Stimulated activated CD8-positive, alpha-beta memory T cell treated with anti-CD3 and anti-CD28 coated beads, Interleukin-15, amount 100 ng/mL, for 4 hours (primary cell): Measurements from ENCODE around the gene IL1RAPL2.
"Not testable (repeated sequence)": the region's sequence is repeated elsewhere in the genome, so short reads cannot be mapped to it uniquely, and the experiment has no call there.

ENCODE experiments used
- DNase-seq, 2 donors: peaks; one replicate each; pipeline ENCODE4 v3.0.0-alpha.2; 2020; ENCODE audit warnings: low read depth in 2 of 2

The IL1RAPL2 gene

DNA sequence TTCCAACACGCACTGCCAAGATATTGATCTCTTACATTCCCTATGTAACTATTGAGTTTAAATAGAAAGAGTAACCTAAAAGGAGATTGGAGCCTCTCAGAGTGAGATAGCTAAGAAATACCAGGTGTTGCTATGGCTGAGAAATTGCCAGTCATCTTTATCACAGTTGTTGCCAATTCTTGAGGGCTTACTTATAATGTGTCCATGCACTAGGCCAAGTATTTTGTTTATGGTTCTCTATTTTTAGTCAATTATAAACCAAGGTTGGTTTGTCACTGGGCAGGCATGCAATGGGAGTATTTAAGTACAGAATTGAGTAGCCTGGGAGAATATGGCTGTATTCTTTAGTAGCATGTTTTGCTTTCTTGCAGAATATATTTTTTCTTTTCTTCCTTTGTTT is 452.9 kb downstream of the IL1RAPL2 start:
- DNase-seq: no peak

DNA sequence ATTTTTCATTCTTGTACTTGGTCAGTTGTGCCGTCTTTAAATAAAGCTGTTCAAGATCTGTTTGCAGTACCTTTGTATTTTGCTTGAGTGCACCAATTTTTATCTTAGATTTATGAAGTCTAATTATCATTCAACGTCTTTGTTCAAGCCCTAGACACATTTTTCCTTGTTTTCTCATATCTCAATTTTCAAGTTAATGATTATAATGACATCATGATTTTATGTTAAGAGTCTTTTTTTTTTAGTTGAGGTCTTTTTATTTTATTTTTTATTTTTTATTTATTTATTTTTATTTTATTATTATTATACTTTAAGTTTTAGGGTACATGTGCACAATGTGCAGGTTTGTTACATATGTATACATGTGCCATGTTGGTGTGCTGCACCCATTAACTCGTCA is 463.0 kb downstream of the IL1RAPL2 start:
- not testable (repeated sequence) for DNase-seq

DNA sequence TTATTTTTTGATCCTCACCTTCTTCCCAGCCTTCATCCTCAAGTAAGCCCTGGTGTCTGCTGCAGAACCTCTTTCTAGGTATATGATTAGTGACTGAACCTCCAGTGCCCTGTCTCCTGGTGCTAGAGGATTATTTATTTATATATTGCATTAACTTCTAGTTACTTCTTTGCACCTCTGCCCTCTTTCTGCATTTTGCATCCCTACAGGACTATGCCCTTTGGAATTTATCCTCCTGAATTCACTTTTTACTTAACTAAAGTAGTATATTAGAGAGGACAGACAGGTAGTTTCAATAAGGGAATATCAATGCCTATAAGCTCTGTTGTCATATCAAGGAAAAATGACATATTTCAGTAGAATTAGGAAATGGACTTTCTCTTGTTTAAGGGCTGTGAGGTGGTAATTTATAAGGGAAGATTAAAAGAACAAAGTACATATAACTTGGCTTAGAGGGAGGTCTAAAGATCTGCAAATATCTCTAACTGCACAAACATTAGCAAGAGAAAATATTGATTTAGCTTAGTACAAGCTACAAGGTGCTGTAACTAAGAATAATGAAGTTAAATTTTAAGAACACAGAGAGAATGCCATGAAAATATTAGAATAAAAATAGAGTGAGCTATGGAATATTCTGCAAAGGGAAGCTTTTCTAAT is 472.8 kb downstream of the IL1RAPL2 start:
- no peak for DNase-seq

DNA sequence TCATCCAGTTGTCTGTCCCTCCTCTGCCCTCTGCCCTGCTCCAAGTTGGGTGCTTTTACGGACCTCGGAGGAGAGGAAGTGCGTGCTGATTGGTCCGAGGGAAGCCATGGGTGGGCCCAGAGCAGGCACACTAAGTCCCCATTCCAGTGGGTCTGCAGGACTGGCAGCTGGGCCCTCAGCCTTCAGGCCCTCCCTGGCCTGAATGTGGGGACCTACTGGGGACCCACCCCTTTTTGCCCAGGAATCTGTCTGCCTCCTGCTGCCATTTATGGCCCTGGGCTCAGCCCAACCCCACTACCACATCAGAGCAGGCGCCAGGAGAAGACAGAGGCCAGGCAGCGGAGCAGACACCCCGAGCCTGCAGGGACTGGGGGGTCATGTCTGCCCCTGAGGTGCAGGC is 484.9 kb downstream of the IL1RAPL2 start:
- no peak for DNase-seq

DNA sequence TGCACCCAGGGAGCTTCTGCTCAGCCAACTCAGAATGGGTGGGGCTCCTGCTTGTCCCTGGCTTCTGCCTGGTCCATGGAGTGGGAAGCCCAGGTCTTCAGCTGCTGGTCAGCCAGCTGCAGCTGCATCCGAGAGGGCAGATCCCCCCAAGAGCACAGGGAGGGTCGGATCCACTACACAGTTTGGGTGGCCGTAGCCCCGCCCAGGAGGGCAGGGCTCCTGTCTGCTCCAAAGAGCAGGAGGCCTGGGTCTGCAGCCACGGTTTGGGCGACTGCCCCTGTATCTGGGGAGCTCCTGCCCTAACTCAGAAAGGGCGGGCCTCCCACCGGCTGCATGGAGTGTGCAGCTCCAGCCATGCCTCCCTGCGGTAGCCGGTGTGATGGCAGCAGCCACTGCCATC is 485.4 kb downstream of the IL1RAPL2 start:
- DNase-seq: no peak

DNA sequence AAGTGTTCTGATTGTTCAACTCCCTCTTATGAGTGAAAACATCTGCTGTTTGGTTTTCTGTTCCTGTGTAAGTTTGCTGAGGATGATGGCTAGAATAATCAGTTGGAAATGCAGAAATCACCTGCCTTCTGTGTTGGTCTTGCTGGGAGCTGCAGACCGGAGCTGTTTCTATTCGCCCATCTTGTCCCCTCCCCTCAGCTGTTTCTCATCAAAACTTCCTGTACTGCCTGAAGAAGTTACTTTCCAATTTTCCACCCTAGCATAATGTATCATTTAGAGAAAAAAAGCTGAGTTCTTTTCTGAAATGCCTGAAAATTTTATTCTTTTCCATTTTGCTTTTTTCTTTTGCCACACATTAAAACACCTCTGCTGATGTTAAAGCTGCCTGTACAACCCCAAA is 486.9 kb downstream of the IL1RAPL2 start:
- no peak for DNase-seq

DNA sequence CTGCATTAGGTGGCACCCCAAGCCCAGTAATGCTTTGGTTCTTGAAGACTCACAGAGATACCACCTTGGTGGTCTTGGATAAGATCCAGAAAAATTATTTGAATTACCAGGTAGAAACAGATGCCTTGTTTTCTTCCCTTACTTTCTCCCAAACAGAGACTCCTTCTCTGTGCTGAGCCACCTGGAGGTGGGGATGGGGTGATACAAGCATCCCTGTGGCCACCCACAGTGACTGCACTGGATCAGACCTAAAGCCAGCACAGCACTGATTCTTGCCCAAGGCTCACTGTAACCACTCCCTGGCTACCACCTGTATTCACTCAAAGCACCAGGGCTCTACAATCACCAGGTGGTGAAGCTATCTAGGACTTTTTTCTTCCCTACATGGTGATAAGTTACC is 497.7 kb downstream of the IL1RAPL2 start:
- no peak for DNase-seq

DNA sequence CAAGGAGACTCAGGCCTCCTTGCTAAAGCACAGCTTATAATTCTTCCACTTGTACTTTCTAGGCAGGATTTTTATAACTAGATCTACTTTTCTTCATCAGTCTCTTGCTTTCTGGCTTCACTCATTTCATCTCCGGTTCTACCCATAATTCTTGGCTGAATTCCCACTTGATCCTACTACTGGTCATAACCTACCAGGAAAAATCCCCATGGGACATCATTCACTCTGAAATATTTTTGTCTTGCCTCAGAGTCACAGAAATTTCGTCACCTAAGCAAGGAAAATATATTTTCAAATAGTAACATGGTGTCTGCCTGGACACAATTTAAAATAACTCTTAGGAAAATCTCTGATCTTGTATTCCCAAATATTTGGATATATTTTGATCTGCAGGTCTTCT is 532.2 kb downstream of the IL1RAPL2 start:
- no peak for DNase-seq

DNA sequence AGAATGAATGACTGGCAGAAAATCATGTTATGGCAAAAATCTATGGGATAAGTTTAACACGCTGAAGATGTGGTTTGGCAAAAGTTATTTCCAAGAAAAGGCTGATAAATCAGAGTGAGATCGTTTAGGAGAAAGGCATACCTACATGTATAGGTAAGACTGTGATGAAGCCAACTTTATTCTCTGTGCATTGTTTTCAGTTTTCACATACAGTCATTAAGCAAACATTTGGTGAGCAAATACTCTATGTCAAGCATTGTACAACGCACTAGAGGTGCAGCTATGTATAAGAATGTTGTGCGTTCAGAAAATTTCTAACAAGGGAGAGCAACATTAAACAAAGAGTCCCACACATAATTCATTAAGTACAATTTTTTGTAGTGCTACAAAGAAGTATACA is 532.8 kb downstream of the IL1RAPL2 start:
- DNase-seq: no peak

DNA sequence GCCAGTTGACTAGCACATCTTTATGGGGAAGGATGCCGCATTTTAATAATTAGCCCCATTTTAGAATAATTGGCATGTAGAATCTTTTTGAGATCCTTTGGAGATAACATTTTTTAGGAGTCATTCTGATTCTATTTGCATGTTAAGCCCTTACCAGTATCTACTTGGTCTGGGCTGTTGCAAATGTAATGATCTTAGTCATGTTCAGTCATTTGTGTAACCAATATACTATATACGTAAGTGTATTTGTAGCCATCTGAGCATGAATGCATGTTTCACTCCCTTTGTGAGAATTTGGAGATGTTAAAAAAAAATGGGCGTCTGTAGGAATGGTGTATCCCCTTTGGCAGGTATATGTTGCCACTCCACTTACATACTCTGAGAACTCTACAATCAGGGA is 535.4 kb downstream of the IL1RAPL2 start:
- no peak for DNase-seq

DNA sequence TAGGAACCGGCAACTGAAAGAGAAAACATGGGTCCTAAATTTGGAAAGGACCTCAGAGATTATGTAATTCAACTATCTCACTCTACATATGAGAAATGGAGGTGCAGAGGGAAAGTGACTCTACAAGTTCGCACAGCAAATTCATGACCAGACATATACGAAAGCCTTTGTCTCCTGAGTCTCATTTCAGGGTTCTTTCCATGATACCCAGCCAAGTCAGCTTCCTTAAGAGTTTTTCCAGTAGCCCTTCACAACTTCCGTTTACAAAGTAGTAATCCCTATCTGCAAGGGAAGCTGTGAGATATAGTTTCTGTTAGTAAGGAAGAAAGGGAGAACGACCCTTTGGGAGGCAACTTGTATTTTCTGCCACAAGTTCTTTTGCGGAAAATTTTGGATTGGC is 543.9 kb downstream of the IL1RAPL2 start:
- no peak for DNase-seq

DNA sequence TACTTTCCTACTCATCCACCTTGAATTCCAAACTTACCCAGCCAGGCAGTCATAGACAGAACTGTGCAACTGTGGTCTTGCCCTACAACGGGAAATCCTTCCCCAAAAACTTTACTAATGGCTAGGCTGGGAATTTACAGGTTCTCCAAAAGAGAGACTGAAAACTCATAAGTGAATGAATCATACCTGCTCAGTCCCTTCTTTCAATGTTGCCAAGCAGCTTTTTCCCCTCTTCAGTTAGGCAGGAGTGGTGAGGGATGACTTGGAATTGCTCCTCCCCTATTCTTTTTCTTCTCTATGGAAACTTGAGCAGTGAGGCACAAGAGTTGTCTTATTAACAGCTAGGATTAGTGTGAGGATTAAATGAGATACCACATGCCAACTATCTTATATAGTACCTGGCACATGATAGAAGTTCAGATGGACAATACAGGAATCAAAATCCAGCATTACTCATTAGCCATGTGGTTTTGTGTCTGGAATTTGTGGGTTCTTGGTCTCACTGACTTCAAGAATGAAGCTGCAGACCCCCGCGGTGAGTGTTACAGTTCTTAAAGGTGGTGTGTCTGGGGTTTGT is 548.6 kb downstream of the IL1RAPL2 start:
- no peak for DNase-seq

DNA sequence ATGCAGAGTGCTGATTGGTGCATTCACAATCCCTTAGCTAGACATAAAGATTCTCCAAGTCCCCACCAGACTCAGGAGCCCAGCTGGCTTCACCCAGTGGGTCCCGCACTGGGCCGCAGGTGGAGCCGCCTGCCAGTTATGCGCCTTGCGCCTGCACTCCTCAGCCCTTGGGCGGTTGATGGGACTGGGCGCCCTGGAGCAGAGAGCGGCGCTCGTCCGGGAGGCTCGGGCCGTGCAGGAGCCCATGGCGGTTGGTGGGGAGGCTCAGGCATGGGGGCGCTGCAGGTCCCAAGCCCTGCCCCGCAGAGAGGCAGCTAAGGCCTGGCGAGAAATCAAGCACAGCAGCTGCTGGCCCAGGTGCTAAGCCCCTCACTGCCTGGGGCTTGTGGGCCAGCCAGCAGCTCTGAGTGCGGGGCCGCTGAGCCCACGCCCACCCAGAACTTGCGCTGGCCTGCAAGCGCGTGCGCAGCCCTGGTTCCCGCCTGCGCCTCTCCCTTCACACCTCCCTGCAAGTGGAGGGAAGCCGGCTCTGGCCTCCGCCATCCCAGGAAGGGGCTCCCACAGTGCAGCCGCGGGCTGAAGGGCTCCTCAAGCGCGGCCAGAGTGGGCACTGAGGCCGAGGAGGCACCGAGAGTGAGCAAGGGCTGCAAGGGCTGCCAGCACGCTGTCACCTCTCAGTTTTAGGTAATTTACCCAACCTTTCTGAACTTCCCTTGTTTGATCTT is 549.8 kb downstream of the IL1RAPL2 start:
- DNase-seq: not testable (repeated sequence)

DNA sequence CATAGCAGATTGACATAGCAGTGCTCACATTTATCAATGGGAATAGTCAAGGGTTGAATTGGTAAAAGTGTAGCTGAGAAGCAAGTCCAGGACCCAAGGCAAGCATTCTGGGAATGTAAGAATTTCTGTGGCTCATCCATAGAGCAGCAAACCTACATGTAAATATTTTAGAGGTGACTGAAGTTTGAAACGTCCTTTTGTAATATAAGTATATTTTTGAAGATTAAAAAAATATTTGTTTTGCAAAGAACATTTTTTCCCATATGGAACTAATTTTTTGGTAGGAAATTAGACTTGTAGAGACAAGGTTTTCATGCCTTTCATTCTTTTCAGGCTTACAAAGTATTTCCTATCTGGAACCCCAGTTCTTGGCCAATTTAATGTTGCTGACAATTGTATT is 550.5 kb downstream of the IL1RAPL2 start:
- no peak for DNase-seq

DNA sequence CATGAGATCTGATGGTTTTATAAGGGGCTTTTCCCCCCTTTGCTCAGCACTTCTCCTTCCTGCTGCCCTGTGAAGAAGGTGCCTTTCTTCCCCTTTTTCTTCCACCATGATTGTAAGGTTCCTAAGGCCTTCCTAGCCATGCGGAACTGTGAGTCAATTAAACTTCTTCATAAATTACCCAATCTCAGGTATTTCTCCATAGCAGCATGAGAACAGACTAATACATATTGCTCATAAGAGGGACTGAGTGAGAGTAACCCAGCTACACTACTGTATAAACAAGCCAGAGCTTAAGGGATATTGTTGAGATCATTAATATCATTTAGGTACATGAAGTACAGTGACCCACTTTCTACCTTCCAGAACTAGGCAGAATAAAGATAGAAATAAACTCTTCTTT is 551.6 kb downstream of the IL1RAPL2 start:
- DNase-seq: no peak

DNA sequence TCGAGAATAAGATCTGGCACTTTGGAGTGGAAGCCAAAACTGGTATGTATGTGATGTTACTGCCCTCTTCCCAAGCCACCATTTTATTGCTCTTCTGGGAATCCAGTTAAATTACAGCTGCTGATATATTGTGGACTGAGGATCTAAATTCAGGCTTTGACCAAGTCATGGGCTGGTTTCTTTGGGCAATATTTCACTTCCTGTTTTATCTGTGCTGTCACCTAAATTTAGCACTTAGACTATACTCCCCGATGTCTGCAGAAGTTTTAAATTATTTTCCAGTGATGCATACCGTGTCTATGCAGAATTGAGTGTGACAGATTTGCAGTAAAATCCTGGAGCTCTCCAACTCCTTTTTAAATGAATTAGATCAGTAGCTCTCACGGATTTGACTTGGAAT is 554.5 kb downstream of the IL1RAPL2 start:
- DNase-seq: no peak

DNA sequence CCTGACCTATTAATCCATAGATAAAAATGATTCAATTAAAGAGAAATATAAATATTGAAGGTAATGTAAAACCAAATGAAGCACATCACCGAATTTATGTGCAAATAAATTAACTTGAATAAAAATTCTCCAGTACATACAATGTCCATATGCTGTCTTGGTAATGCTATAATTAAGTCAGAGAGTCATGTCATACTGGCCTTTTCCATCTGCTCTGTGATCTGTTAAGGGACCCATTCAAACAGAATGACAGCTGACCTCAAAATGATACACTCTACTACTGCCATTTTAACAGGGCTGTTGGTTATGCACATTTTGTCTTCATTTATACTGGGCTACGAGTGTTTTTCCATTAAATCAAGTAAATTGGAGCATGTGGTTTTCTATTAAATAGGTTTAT is 555.2 kb downstream of the IL1RAPL2 start:
- DNase-seq: no peak

DNA sequence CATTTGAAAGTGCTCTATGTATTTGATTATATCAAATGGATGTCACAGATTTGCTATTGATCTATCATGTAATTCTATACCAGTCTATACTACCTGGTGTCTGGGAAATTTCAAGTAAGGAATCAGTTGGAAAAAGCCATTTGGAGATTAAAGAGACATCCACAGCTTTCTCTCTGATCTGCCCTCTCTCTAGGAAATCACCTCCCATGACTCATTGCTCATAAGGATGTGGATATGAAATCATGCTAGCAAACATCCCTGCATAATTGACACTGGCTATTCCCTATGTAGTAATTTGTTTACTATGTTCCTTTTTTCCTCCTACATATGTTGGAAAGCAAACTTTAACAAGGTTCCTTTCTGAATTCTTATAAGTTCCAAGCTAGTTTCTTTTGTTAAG is 560.2 kb downstream of the IL1RAPL2 start:
- no peak for DNase-seq

DNA sequence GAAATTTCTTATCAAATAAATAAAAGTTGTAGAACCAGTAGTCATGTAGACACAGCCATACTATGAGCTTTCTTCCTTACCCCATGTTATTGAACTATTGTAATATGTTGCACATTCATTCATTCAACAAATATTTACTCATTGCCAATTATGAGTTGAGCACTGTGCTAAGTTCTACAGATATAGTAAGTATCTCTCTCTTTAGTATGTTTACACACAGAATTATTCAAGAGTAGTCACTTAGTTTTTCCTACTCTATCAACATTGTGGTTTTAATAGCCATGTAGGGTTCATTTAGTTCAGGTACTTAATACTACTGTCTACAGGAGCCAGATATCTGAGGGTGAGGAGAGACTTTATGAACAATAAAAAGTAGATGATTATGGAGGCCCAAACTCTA is 568.3 kb downstream of the IL1RAPL2 start:
- DNase-seq: no peak

DNA sequence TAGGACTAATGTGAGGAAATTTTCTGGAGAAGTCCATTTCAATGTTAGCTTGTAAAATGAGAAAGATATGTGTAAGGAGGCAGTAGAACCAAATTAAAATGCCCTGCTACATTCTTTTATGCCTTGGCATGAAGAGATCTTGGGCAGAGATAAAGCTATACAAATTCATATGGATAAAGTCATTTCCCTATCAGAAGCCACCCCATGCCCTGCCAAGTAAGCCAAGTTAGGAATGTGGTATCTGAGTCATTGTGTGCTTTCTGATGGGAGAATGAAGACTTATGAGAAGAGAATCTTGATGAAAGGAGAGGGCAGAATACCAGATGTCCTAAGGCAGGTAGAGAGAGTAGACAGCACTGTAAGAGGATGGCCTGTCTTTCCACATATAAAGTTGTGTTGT is 570.8 kb downstream of the IL1RAPL2 start:
- no peak for DNase-seq

DNA sequence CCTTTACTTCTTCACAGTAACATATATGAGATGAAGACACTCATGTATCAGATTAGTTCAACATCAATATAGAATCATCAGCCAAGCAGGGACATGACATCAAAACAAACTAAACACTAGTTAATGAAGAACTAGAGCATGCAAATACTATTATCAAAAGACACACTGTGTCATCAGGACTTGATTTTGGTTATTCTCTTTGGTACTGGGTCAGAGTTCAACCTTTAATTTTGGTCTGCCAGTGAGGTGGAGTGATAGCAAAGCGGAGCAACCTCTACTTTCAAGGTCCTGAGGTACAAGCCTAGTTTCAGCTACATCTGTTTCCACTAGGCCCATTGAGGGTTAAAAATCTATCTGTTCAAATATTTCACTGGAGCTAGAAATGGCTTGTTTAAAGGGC is 584.0 kb downstream of the IL1RAPL2 start:
- DNase-seq: no peak

DNA sequence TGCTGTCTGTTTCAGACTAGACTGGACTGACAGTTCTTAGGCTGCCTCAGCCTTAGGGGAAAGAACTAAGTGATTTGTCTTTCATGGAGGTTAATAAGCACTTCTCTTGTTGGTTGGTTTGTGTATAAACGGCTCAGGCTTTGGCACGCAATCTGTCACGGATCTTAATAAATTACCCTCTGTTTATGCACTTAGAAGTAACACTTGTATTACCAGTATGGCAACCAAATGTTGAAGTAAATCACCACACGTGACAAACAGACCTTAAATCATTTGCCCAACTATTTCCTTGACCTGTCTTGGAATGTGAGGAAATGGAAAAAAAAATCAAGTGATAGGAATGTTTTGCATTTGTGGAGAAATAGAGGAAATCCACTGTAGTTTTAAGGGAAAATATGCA is 584.6 kb downstream of the IL1RAPL2 start:
- no peak for DNase-seq

DNA sequence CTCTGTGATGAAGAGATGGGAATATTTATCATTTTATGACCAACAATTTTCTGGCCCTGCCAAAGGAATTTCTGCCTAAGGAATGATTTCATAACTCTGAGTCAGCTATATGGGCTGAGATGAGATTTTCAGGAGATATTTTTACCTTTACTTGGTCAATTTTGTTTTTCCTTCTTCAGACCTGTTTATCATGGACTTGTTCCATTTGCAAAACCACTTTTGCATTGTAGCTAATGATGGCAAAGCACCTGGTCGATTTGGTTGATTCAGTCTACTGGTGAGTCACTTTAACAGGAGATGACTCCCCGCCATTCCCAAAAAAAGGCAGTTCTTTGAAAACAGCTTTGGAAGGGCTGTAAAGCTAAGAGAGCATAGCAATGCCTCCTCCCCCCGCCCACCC is 601.2 kb downstream of the IL1RAPL2 start:
- DNase-seq: no peak
